ENCODE measurements around the gene TBK1. TPM values are rescaled to one million over a fixed set of nuclear protein-coding genes. Genes with fewer than 3 reads are reported as not detected.

The TBK1 gene
- total RNA-seq, 3 donors from 2014 or later, result 27.7 to 43.9 (median 40.6) TPM

- no peaks in the 10 kb centered on the region for H3K4me1 ChIP-seq
- no peak for TF ChIP-seq POLR2A (IDR thresholded peaks at IDR 0.05)
- TF ChIP-seq CTCF (IDR thresholded peaks at IDR 0.05), result no peak
- TF ChIP-seq POLR2AphosphoS5 (IDR thresholded peaks at IDR 0.05), result no peak
- no peaks in the 10 kb centered on the region for H3K36me3 ChIP-seq
- no peak for DNase-seq (ENCODE audit: low spot score in 2 of 2)
- H3K9me3 ChIP-seq, result no peaks in the 10 kb centered on the region
- H3K27ac ChIP-seq, result no peak overlapping the region
- H3K27me3 ChIP-seq, result no peaks in the 10 kb centered on the region
- H3K4me3 ChIP-seq, result no peak overlapping the region
- intact Hi-C loops (cut with DNase I; ENCODE audit: low total_unique reads), result no loop called here
Observed at GRCh38 chr12:64433915-64434314, 18.0 kb upstream of the TBK1 start.

- no peak for TF ChIP-seq POLR2A (IDR thresholded peaks at IDR 0.05)
- TF ChIP-seq CTCF (IDR thresholded peaks at IDR 0.05), result no peak
- no peak for TF ChIP-seq POLR2AphosphoS5 (IDR thresholded peaks at IDR 0.05)
- intact Hi-C loops (cut with DNase I; ENCODE audit: low total_unique reads), result no loop called here
- H3K27me3 ChIP-seq, result no peaks in the 10 kb centered on the region
- H3K4me3 ChIP-seq, result no peak overlapping the region
- no peaks in the 10 kb centered on the region for H3K9me3 ChIP-seq
- H3K36me3 ChIP-seq, result no peaks in the 10 kb centered on the region
- DNase-seq (ENCODE audit: low spot score in 2 of 2), result no peak
- no peaks in the 10 kb centered on the region for H3K4me1 ChIP-seq
- H3K27ac ChIP-seq, result no peak overlapping the region
Observed at GRCh38 chr12:64440100-64440499, 11.8 kb upstream of the TBK1 start.

- no peaks in the 10 kb centered on the region for H3K9me3 ChIP-seq
- no peak overlapping the region for H3K4me3 ChIP-seq
- H3K27ac ChIP-seq, result no peak overlapping the region
- H3K36me3 ChIP-seq, result no peaks in the 10 kb centered on the region
- H3K27me3 ChIP-seq, result no peaks in the 10 kb centered on the region
- TF ChIP-seq POLR2AphosphoS5 (IDR thresholded peaks at IDR 0.05), result no peak
- no peak for TF ChIP-seq CTCF (IDR thresholded peaks at IDR 0.05)
- no peak for TF ChIP-seq POLR2A (IDR thresholded peaks at IDR 0.05)
- no peak for DNase-seq (ENCODE audit: low spot score in 2 of 2)
- H3K4me1 ChIP-seq, result no peaks in the 10 kb centered on the region
- intact Hi-C loops (cut with DNase I; ENCODE audit: low total_unique reads), result no loop called here
Observed at GRCh38 chr12:64445490-64445889, 6.4 kb upstream of the TBK1 start.

- Histone ChIP-seq H3K27me3 (no peaks in the 10 kb centered on the region), H3K36me3 (no peaks in the 10 kb centered on the region), H3K4me3 (no peak overlapping the region), H3K4me1 (no peaks in the 10 kb centered on the region), H3K9me3 (no peaks in the 10 kb centered on the region), H3K27ac (no peak overlapping the region)
- no peak for DNase-seq (ENCODE audit: low spot score in 2 of 2)
- no peak for TF ChIP-seq POLR2AphosphoS5 (IDR thresholded peaks at IDR 0.05)
- no peak for TF ChIP-seq CTCF (IDR thresholded peaks at IDR 0.05)
- TF ChIP-seq POLR2A (IDR thresholded peaks at IDR 0.05), result no peak
- intact Hi-C loops (cut with DNase I; ENCODE audit: low total_unique reads), result no loop called here
Observed at GRCh38 chr12:64446295-64446694, 5.6 kb upstream of the TBK1 start.

- Histone ChIP-seq H3K4me3 (no peak overlapping the region), H3K27me3 (no peaks in the 10 kb centered on the region), H3K4me1 (peaks cover 0 to 9% of the 10 kb centered on the region in 2 donors), H3K9me3 (no peaks in the 10 kb centered on the region), H3K27ac (no peak overlapping the region), H3K36me3 (no peaks in the 10 kb centered on the region)
- TF ChIP-seq POLR2A (IDR thresholded peaks at IDR 0.05) (no peak), CTCF (IDR thresholded peaks at IDR 0.05) (no peak), POLR2AphosphoS5 (IDR thresholded peaks at IDR 0.05) (no peak)
- DNase-seq (ENCODE audit: low spot score in 2 of 2), result no peak
- intact Hi-C loops (cut with DNase I; ENCODE audit: low total_unique reads), result no loop called here
Observed at GRCh38 chr12:64450057-64450640, 1.8 kb upstream of the TBK1 start.

All from breast epithelium (tissue), 4 donors.